Kidney (tissue), 14 donors: ENCODE results near the gene FAM20C. TPM values are rescaled to one million over a fixed set of nuclear protein-coding genes. Genes with fewer than 3 reads are reported as not detected.

Source experiments
- DNase-seq, 5 donors: peaks; one replicate each; pipeline ENCODE4 v3.0.0-alpha.2; 2013 to 2020
- FAIRE-seq: peaks from 2 replicates; lab custom pipeline; 2012; peaks lifted over from hg19 to GRCh38; lab: Jason Lieb, UNC
- H3K27ac ChIP-seq, 2 donors: one replicate each; pipeline ENCODE4 v1.7.0; 2013; ENCODE audit warnings: low read depth in 2 of 2, low read length in 2 of 2, inconsistent platforms in 1 of 2
- H3K27me3 ChIP-seq: one replicate; pipeline ENCODE4 v1.7.1; 2013; ENCODE audit warnings: low read length, inconsistent platforms; ENCODE audit not compliant: control insufficient read depth, insufficient read depth
- H3K36me3 ChIP-seq, 3 donors: one replicate each; pipeline versions ENCODE4 v1.7.0 to v1.7.1; 2013; ENCODE audit warnings: low read length in 3 of 3, control low read depth in 1 of 3, inconsistent platforms in 1 of 3; ENCODE audit not compliant: insufficient read depth in 3 of 3, control insufficient read depth in 2 of 3
- H3K4me1 ChIP-seq, 3 donors: one replicate each; pipeline versions ENCODE4 v1.7.0 to v1.7.1; 2013; ENCODE audit warnings: low read length in 3 of 3, inconsistent platforms in 1 of 3, low read depth in 1 of 3; ENCODE audit not compliant: control insufficient read depth in 2 of 3, insufficient read depth in 2 of 3
- H3K4me3 ChIP-seq, 3 donors: one replicate each; pipeline versions ENCODE4 v1.7.0 to v1.8.1; 2013; ENCODE audit warnings: low read length in 3 of 3, control low read depth in 1 of 3, inconsistent platforms in 1 of 3
- H3K9ac ChIP-seq, 3 donors: one replicate each; pipeline versions ENCODE4 v1.7.0 to v1.7.1; 2013; ENCODE audit warnings: low read length in 3 of 3, control low read depth in 1 of 3, inconsistent platforms in 1 of 3
- H3K9me3 ChIP-seq, 3 donors: one replicate each; pipeline versions ENCODE4 v1.7.0 to v1.7.1; 2013; ENCODE audit warnings: low read length in 3 of 3, control low read depth in 1 of 3, inconsistent platforms in 1 of 3; ENCODE audit not compliant: control insufficient read depth in 2 of 3, insufficient read depth in 1 of 3
- CTCF ChIP-seq: IDR thresholded peaks from 3 replicates; pipeline ENCODE4 v1.5.1; 2012; ENCODE audit warnings: mild to moderate bottlenecking, moderate library complexity, borderline replicate concordance; ENCODE audit not compliant: insufficient read depth; ENCODE audit errors: extremely low read depth
- intact Hi-C: fragments of 100-400 bp; cut with DNase I; formaldehyde crosslinking; loops from one replicate; pipeline ENCODE4 v1.11.1; 2022
- polyA plus RNA-seq: library from polyadenylated mRNA; stranded (reverse); fragments of 350-450 nt; fragmentation: Illumina TruSeq; extraction: RNeasy Lipid Tissue Mini Kit (QIAGEN cat#74804); gene quantifications from one replicate; pipeline ENCODE4 v1.2.3, GENCODE V29; 2014; ENCODE audit warnings: low read depth, low replicate concordance; ENCODE audit not compliant: insufficient read depth
- total RNA-seq: library from RNA; stranded (reverse); fragmentation: NEBNext Ultra II Directional; extraction: Animal tissue kit (Norgen Biotek cat#: 25700); gene quantifications from one replicate; pipeline ENCODE4 v1.2.1, GENCODE V29; 2021
- donor health status: control.
- donor health status: control.
- donor health status: control.
- donor health status: control.
- donor health status: control.
- donor health status: DM: yes; HTN: yes; CAD: no.
- donor health status: Normal renal cell carcinoma (clear cell type).

FAM20C gene
- total and polyA plus RNA-seq, 2 donors from 2014 or later: 84.9 to 114 TPM

GRCh38 chr7:272108-272615 lies 79.8 kb downstream of the FAM20C start:
- DNase-seq (peak in 2 of 5 donors; percentile 34 to 50), FAIRE-seq (no peak)
- Histone ChIP-seq H3K4me3 (no peak overlapping the region), H3K9ac (no peak overlapping the region), H3K9me3 (peaks cover 0 to 13% (median 0%) of the 10 kb centered on the region in 3 donors), H3K4me1 (no peaks in the 10 kb centered on the region), H3K27ac (no peak overlapping the region), H3K27me3 (no peaks in the 10 kb centered on the region), H3K36me3 (no peaks in the 10 kb centered on the region)
- no peak for TF ChIP-seq CTCF
- intact Hi-C loops: no loop called here

GRCh38 chr7:272631-273030 lies 80.3 kb downstream of the FAM20C start:
- H3K36me3 ChIP-seq: no peaks in the 10 kb centered on the region

GRCh38 chr7:273327-273726 lies 81.0 kb downstream of the FAM20C start:
- H3K9ac ChIP-seq: no peak overlapping the region
- no peaks in the 10 kb centered on the region for H3K27me3 ChIP-seq
- H3K4me3 ChIP-seq: no peak overlapping the region
- no peaks in the 10 kb centered on the region for H3K4me1 ChIP-seq
- no peak for DNase-seq
- H3K36me3 ChIP-seq: no peaks in the 10 kb centered on the region
- intact Hi-C loops: no loop called here
- H3K27ac ChIP-seq: no peak overlapping the region
- TF ChIP-seq CTCF: no peak
- H3K9me3 ChIP-seq: peaks cover 0 to 15% (median 0%) of the 10 kb centered on the region in 3 donors
- FAIRE-seq: no peak

More at GRCh38 chr7:272631-273030, 80.3 kb downstream of the FAM20C start:
- Histone ChIP-seq H3K9me3 (peaks cover 0 to 15% (median 0%) of the 10 kb centered on the region in 3 donors), H3K27ac (no peak overlapping the region), H3K9ac (no peak overlapping the region), H3K27me3 (no peaks in the 10 kb centered on the region), H3K4me3 (no peak overlapping the region), H3K4me1 (no peaks in the 10 kb centered on the region)
- DNase-seq (peak in 1 of 5 donors; percentile 28), FAIRE-seq (no peak)
- intact Hi-C loops: no loop called here
- TF ChIP-seq CTCF: no peak

- intact Hi-C loops: no loop called here
- Histone ChIP-seq H3K9me3 (peaks cover 0 to 15% (median 0%) of the 10 kb centered on the region in 3 donors), H3K36me3 (no peaks in the 10 kb centered on the region), H3K27ac (no peak overlapping the region), H3K27me3 (no peaks in the 10 kb centered on the region), H3K4me3 (no peak overlapping the region), H3K4me1 (no peaks in the 10 kb centered on the region), H3K9ac (no peak overlapping the region)
- FAIRE-seq: no peak
- DNase-seq: no peak
- no peak for TF ChIP-seq CTCF
These were observed 81.9 kb downstream of the FAM20C start for GRCh38 chr7:274266-274665.
